ENCODE measurements around the gene ARMC12.

ARMC12 gene

GRCh38 chr6:35737413-35738211, 780 bp downstream of the ARMC12 start:
- Mint-ChIP-seq H3K36me3 (no peaks in the 10 kb centered on the region), H3K4me3 (no peak overlapping the region), H3K27ac (peak overlapping the region; percentile 84), H3K27me3 (no peaks in the 10 kb centered on the region), H3K9me3 (ENCODE audit: low read depth) (no peaks in the 10 kb centered on the region), H3K4me1 (ENCODE audit: low read depth) (peaks cover 41% of the 10 kb centered on the region)

GRCh38 chr6:35739645-35740524, 3.1 kb downstream of the ARMC12 start:
- Mint-ChIP-seq H3K27ac (no peak overlapping the region), H3K4me1 (ENCODE audit: low read depth) (peaks cover 22% of the 10 kb centered on the region), H3K27me3 (no peaks in the 10 kb centered on the region), H3K4me3 (no peak overlapping the region), H3K36me3 (no peaks in the 10 kb centered on the region), H3K9me3 (ENCODE audit: low read depth) (no peaks in the 10 kb centered on the region)

GRCh38 chr6:35742842-35743241, 6.0 kb downstream of the ARMC12 start:
- Mint-ChIP-seq H3K4me1 (ENCODE audit: low read depth) (peaks cover under 1% of the 10 kb centered on the region), H3K27me3 (no peaks in the 10 kb centered on the region), H3K27ac (no peak overlapping the region), H3K4me3 (no peak overlapping the region), H3K36me3 (peaks cover 3% of the 10 kb centered on the region), H3K9me3 (ENCODE audit: low read depth) (peaks cover 5% of the 10 kb centered on the region)

GRCh38 chr6:35745509-35745908, 8.7 kb downstream of the ARMC12 start:
- peaks cover 7% of the 10 kb centered on the region for H3K9me3 Mint-ChIP-seq (ENCODE audit: low read depth)
- no peak overlapping the region for H3K27ac Mint-ChIP-seq
- no peaks in the 10 kb centered on the region for H3K27me3 Mint-ChIP-seq
- H3K4me1 Mint-ChIP-seq (ENCODE audit: low read depth) = no peaks in the 10 kb centered on the region
- H3K4me3 Mint-ChIP-seq = no peak overlapping the region
- H3K36me3 Mint-ChIP-seq = peaks cover 4% of the 10 kb centered on the region

- no peak overlapping the region for H3K27ac Mint-ChIP-seq
- H3K4me3 Mint-ChIP-seq = no peak overlapping the region
- no peaks in the 10 kb centered on the region for H3K4me1 Mint-ChIP-seq (ENCODE audit: low read depth)
- H3K27me3 Mint-ChIP-seq = no peaks in the 10 kb centered on the region
- H3K36me3 Mint-ChIP-seq = peaks cover 4% of the 10 kb centered on the region
- peaks cover 7% of the 10 kb centered on the region for H3K9me3 Mint-ChIP-seq (ENCODE audit: low read depth)
Observed at GRCh38 chr6:35746516-35746915, 9.7 kb downstream of the ARMC12 start.

- H3K4me3 Mint-ChIP-seq = no peak overlapping the region
- peaks cover 7% of the 10 kb centered on the region for H3K9me3 Mint-ChIP-seq (ENCODE audit: low read depth)
- no peaks in the 10 kb centered on the region for H3K4me1 Mint-ChIP-seq (ENCODE audit: low read depth)
- H3K27ac Mint-ChIP-seq = no peak overlapping the region
- peaks cover 4% of the 10 kb centered on the region for H3K36me3 Mint-ChIP-seq
- H3K27me3 Mint-ChIP-seq = no peaks in the 10 kb centered on the region
Observed at GRCh38 chr6:35747877-35748276, 11.0 kb downstream of the ARMC12 start.

- H3K36me3 Mint-ChIP-seq = peaks cover 4% of the 10 kb centered on the region
- no peak overlapping the region for H3K4me3 Mint-ChIP-seq
- H3K27me3 Mint-ChIP-seq = no peaks in the 10 kb centered on the region
- peaks cover 7% of the 10 kb centered on the region for H3K9me3 Mint-ChIP-seq (ENCODE audit: low read depth)
- peaks cover 3% of the 10 kb centered on the region for H3K4me1 Mint-ChIP-seq (ENCODE audit: low read depth)
- H3K27ac Mint-ChIP-seq = no peak overlapping the region
Observed at GRCh38 chr6:35750557-35750956, 13.7 kb downstream of the ARMC12 start.

- peaks cover 3% of the 10 kb centered on the region for H3K4me1 Mint-ChIP-seq (ENCODE audit: low read depth)
- H3K27ac Mint-ChIP-seq = no peak overlapping the region
- no peak overlapping the region for H3K4me3 Mint-ChIP-seq
- peaks cover 4% of the 10 kb centered on the region for H3K36me3 Mint-ChIP-seq
- H3K27me3 Mint-ChIP-seq = no peaks in the 10 kb centered on the region
- peaks cover 7% of the 10 kb centered on the region for H3K9me3 Mint-ChIP-seq (ENCODE audit: low read depth)
Observed at GRCh38 chr6:35751594-35751993, 14.8 kb downstream of the ARMC12 start.

GRCh38 chr6:35752330-35752729, 15.5 kb downstream of the ARMC12 start:
- Mint-ChIP-seq H3K4me3 (no peak overlapping the region), H3K9me3 (ENCODE audit: low read depth) (peaks cover 7% of the 10 kb centered on the region), H3K36me3 (peaks cover 4% of the 10 kb centered on the region), H3K27me3 (no peaks in the 10 kb centered on the region), H3K27ac (no peak overlapping the region), H3K4me1 (ENCODE audit: low read depth) (peaks cover 3% of the 10 kb centered on the region)

- Mint-ChIP-seq H3K27ac (no peak overlapping the region), H3K36me3 (no peaks in the 10 kb centered on the region), H3K4me3 (no peak overlapping the region), H3K4me1 (ENCODE audit: low read depth) (peaks cover 5% of the 10 kb centered on the region), H3K27me3 (no peaks in the 10 kb centered on the region), H3K9me3 (ENCODE audit: low read depth) (no peaks in the 10 kb centered on the region)
Observed at GRCh38 chr6:35754452-35755277, 17.8 kb downstream of the ARMC12 start.

- Mint-ChIP-seq H3K27me3 (peaks cover 3% of the 10 kb centered on the region), H3K27ac (no peak overlapping the region), H3K36me3 (no peaks in the 10 kb centered on the region), H3K9me3 (ENCODE audit: low read depth) (no peaks in the 10 kb centered on the region), H3K4me3 (no peak overlapping the region), H3K4me1 (ENCODE audit: low read depth) (peaks cover 5% of the 10 kb centered on the region)
Observed at GRCh38 chr6:35755278-35755924, 18.6 kb downstream of the ARMC12 start.

GRCh38 chr6:35757456-35758123, 20.8 kb downstream of the ARMC12 start:
- no peak overlapping the region for H3K27ac Mint-ChIP-seq
- peaks cover 5% of the 10 kb centered on the region for H3K4me1 Mint-ChIP-seq (ENCODE audit: low read depth)

GRCh38 chr6:35759426-35759825, 22.6 kb downstream of the ARMC12 start:
- no peaks in the 10 kb centered on the region for H3K36me3 Mint-ChIP-seq
- no peak overlapping the region for H3K4me3 Mint-ChIP-seq
- H3K4me1 Mint-ChIP-seq (ENCODE audit: low read depth) = peaks cover 15% of the 10 kb centered on the region
- H3K27ac Mint-ChIP-seq = no peak overlapping the region
- H3K27me3 Mint-ChIP-seq = peaks cover 26% of the 10 kb centered on the region
- H3K9me3 Mint-ChIP-seq (ENCODE audit: low read depth) = no peaks in the 10 kb centered on the region

More at GRCh38 chr6:35757456-35758123, 20.8 kb downstream of the ARMC12 start:
- Mint-ChIP-seq H3K36me3 (no peaks in the 10 kb centered on the region), H3K9me3 (ENCODE audit: low read depth) (no peaks in the 10 kb centered on the region), H3K27me3 (peaks cover 10% of the 10 kb centered on the region), H3K4me3 (no peak overlapping the region)

GRCh38 chr6:35765739-35766138, 28.9 kb downstream of the ARMC12 start:
- H3K36me3 Mint-ChIP-seq = no peaks in the 10 kb centered on the region
- peaks cover 10% of the 10 kb centered on the region for H3K4me1 Mint-ChIP-seq (ENCODE audit: low read depth)
- no peak overlapping the region for H3K27ac Mint-ChIP-seq
- H3K9me3 Mint-ChIP-seq (ENCODE audit: low read depth) = no peaks in the 10 kb centered on the region
- peaks cover 21% of the 10 kb centered on the region for H3K27me3 Mint-ChIP-seq
- H3K4me3 Mint-ChIP-seq = no peak overlapping the region

Data from activated naive CD8-positive, alpha-beta T cell (primary cell).